HG03097 (cell line): ENCODE measurements around the gene EPC2.

Source experiments
- ATAC-seq: cut with Tn5 transposase; IDR thresholded peaks from one replicate; pipeline ENCODE4 v1.9.1; 2021; ENCODE audit not compliant: unreplicated experiment, low FRiP score

The EPC2 gene

DNA sequence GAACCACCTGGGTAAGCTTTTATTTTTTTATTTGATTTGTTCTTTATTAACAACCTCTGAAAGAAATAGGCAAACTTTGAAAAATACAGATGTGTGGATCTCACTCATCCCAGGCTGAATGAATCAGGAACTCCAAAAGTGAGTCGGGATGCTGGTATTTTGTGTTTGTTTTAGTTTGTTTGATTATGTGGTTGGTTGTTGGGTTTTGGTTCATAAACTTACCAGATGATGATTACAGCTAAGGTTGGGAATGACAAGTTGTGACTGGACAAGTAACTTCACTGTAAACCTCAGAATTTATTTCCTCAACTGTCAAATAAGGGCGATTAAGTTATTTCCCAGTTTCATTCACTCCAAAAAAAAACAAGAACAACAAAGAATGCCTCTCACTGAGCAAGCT is 150.0 kb downstream of the EPC2 start:
- ATAC-seq, result no peak

DNA sequence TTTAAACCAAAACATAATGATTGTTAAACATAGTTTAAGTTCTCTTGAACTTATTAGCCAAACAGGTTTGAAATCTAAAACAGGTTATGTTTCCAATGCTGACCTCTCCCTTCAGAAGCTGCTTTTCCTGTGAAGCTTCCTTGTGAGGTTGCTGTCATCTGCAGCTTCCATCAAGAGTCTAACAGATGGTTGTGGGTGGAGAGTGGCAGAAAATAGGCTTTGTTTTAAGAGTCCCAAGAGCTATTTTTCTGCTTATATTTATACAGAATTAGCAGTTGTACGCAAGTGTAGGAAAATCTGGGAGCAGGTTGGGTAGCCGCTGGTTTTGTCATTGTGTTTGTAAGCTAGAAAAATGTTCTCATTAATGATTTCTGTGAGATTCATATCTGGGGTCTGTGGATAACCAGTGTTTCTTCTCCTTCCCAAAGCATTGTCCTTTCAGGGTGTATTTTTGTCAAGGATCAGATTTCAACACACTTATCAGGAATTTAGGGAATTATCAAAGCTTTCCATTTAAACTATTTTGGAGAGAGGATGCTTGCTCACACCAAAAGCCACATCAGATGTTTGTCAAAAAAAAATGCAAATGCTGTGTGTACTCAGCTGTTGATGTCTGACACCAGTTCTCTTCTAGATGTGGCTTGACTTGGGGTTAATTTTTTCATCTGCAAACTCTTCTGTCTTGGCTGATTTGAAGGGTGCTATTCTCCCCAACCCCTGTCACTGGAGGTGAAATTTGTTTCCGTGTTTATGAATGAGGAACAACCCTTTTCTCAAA is 152.4 kb downstream of the EPC2 start:
- no peak for ATAC-seq

DNA sequence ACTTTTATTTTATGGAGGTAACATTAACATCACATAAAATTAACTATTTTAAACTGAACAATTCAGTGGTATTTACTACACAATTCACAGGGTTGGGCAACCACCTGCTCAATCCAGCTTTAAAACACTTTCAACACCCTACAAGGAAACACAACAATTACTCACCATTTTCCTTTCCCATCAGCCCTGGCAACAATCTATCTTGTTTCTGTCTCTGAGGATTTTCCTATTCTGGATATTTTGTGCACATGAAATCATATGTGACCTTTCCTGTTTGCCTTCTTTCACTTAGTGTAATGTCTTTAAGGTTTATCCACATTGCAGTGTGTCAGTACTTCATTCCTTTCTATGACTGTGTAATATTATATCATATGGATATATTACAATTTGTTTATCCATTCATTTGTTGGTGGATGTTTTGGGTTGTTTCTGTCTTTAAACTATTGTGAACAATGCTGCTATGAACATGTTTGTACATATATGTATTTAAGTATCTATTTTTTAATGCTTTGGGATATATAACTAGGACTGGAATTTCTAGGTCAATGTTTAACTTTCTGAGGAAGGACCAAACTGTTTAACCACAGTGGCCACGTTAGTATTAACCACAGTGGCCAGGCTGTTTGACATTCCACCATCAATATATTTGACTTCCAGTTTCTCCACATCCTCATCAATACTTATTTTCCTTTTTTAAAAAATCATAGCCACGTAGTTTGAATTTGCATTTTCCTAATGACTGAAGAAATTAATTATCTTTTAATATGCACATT is 158.1 kb downstream of the EPC2 start:
- ATAC-seq, result no peak

DNA sequence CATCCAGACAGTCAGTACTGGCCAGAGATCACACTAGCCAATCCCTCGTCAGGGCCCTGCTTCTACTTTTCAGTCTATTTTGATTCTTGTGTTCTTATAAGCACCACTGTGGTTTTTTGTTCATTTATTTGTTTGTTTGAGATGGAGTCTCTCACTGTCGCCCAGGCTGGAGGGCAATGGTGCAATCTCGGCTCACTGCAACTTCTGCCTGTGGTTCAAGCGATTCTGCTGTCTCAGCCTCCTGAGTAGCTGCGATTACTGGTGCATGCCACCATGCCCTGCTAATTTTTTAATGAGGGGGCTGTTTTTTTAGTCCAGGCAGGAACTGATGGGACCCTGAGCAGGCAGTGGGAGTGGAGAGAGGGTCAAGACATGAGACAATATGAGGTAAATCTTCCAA is 165.5 kb downstream of the EPC2 start:
- ATAC-seq, result no peak

GRCh38 chr2:148812306-148812705 is 167.8 kb downstream of the EPC2 start:
- ATAC-seq, result no peak

DNA sequence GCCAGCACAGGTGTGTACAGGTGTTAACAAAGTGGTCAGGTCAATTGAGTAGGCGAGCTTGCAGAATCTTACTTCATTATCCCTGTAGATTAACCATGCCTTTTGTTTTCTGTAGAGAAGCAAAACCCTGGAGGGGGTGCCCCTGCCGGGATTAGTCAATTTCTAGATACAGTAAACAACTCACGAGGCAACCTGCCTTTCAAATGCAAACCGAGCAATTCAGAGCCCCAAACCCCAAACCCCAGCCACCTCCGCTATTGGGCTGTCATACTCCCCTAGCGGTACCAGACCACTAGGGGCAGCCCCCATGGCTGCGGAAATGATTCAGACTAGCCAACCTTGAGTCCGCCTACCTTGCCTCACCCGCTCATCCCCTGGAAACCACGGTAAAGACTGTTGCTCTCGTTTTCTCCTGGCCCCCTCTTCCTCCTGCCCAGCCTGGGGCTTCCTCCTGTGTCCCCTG is 169.1 kb downstream of the EPC2 start:
- peak; percentile 97 for ATAC-seq

GRCh38 chr2:148814143-148814859 is 169.8 kb downstream of the EPC2 start:
- peak; percentile 6 for ATAC-seq

DNA sequence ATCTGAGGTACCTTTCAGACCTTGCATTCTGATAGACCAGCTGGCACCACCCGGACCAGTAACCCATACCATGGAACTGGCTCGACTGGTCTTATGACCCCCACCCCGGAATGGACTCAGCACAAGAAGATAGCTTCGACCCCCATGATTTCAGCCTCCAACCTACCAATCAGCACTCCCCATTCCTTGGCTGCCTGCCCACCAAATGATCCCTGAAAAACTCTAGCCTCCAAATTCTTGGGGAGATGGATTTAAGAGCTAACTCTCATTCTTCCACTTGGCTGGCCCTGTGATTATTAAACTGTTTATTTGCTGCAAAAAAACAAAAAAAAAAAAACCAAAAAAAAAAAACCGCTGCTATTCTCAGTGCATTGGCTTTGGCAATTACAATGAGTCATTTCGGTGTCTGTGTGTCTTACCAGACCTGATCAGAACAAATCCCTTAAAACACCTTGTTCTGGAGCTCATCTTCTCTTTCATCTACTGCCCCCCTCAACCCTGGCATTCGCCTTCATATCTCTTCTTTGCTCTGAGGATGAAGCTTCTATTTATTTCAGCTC is 170.4 kb downstream of the EPC2 start:
- ATAC-seq, result no peak

DNA sequence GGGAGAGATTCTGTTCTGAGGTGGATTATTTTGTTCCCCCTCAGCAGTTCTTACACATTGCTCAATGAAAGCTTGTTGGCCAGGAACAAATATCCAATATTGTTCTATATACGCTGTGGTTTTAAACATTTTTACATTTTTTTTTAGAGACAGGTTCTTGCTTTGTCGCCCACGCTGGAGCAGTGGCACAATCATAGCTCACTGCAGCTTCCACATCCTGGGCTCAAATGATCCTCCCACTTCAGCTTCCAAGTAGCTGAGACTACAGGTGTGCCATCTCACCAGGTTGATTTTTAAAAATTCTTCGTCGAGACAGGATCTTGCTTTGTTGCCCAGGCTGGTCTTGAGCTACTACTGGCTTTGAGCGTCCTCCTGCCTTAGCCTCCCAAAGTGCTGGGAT is 171.6 kb downstream of the EPC2 start:
- no peak for ATAC-seq

DNA sequence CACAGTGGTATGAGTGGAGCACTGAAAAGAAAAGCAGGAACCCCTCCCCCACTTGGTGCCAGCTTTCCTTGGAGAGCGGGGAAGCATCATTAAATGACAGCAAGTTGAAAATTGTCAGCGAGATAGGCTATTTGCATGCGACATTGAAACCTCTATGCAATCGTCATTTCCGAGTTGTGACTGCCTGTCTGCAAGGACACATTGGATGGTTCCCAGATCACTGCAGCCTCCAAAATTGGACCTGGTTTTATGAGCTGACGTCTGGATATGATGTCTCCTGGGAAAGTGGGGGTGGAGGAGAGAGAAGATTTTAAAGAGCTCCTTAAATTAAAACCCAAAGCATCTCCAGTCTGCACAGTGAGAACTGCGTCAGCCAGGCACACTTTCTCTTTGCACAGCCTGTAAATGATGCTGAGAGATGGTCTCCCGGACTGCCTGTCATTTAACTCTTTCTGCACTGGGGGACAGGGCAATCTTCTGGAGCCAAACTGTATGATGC is 172.7 kb downstream of the EPC2 start:
- ATAC-seq, result no peak

DNA sequence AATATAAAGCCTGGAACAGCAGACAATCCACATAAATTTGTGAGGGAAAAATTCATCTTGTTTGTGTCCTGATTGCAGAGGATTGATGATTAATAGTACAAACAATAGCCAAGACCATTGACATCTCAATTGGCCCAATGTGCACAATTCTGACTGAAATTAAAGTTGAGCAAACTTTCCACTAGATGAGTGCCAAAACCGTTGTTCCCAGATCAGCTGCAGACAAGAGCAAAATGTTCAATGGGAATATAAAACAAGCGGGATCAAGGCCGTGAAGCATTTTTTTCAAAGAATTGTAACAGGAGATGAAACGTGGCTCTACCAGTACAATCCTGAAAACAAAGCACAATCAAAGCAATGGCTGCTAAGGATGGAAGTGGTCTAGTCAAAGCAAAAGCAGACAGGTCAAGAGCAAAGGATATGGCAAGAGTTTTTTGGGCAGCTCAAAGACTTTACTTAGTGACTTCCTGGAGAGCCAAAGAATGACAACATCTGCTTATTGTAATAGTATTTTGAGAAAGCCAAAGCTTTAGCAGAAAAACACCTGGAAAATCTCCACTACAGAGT is 174.6 kb downstream of the EPC2 start:
- ATAC-seq, result no peak

DNA sequence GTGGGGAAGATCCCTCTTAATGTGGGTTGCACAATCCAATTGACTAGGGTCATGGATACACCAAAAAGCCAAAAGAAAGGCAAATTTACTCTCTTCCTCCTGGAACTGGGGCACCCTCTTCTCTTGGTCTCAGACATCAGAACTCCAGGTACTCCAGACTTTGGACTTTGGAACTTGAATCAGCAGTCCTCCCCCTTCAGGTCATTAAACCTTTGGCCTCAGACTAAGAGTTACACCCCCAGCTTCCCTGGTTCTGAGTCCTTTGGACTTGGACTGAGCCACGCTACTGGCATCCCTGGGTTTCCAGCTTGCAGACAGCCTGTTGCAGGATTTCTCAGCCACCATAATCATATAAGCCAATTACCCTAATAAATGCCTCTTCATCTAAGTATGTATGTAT is 179.6 kb downstream of the EPC2 start:
- no peak for ATAC-seq

GRCh38 chr2:148826791-148827190 is 182.2 kb downstream of the EPC2 start:
- ATAC-seq, result no peak

GRCh38 chr2:148828941-148829340 is 184.4 kb downstream of the EPC2 start:
- ATAC-seq, result no peak

DNA sequence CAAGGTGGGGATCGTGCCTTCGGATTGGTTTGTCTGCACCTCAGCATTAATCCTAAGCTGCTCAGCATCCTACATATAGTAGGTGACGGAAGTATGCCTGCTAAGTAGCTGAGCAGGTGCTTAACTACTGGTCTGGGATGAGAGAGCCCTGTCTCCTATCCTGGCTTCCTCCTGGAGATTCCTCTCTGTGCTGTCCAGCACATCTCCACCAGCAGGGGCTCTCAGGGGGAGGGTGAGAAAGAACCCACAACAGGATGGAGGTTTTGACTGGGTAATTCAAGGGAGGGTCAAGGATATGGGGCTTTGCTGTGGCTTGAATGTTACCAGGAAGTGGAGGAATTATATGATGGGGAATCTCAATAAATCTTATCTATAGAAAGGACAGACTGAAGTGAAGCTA is 185.1 kb downstream of the EPC2 start:
- ATAC-seq, result no peak

GRCh38 chr2:148832637-148833036 is 188.1 kb downstream of the EPC2 start:
- ATAC-seq, result no peak
